ENCODE measurements around the gene SRPK3. TPM values are rescaled to one million over a fixed set of nuclear protein-coding genes. Genes with fewer than 3 reads are reported as not detected.
"Not testable (repeated sequence)": the region's sequence is repeated elsewhere in the genome, so short reads cannot be mapped to it uniquely, and the experiment has no call there.

Gene SRPK3
- total RNA-seq, 2 experiments from 2014 or later = not detected

GRCh38 chrX:153744210-153745066 lies 36.4 kb upstream of the SRPK3 start:
- H3K4me1 Mint-ChIP-seq (ENCODE audit: low read depth) = peaks cover 14% of the 10 kb centered on the region
- Histone ChIP-seq H3K4me3 (ENCODE audit: low read length) (no peak overlapping the region), H3K27me3 (ENCODE audit: control insufficient read depth in 1 of 2, insufficient read depth in 2 of 2, low read length in 2 of 2) (no peaks in the 10 kb centered on the region), H3K4me1 (ENCODE audit: insufficient read depth, low read length) (peaks cover 22% of the 10 kb centered on the region), H3K36me3 (ENCODE audit: insufficient read depth, low read length) (no peaks in the 10 kb centered on the region), H3K27ac (ENCODE audit: low read depth in 1 of 2, low read length in 2 of 2) (no peak overlapping the region), H3K9me3 (ENCODE audit: control insufficient read depth in 1 of 2, insufficient read depth in 1 of 2, low read length in 2 of 2) (no peaks in the 10 kb centered on the region)
- no peak for TF ChIP-seq CTCF (IDR thresholded peaks at IDR 0.05)
- no peak overlapping the region for H3K27ac Mint-ChIP-seq
- ChIA-PET POLR2A (no interaction called here), CTCF (no interaction called here)
- no peak for ATAC-seq (ENCODE audit: poor library complexity)
- H3K27me3 Mint-ChIP-seq = no peaks in the 10 kb centered on the region
- H3K4me3 Mint-ChIP-seq = no peak overlapping the region
- intact Hi-C loops (cut with DNase I, micrococcal nuclease) = no loop called here
- no peaks in the 10 kb centered on the region for H3K36me3 Mint-ChIP-seq (ENCODE audit: low read depth)
- H3K9me3 Mint-ChIP-seq = no peaks in the 10 kb centered on the region
- DNase-seq = peak in 3 of 14 experiments; percentile 24 to 40 (median 37)

GRCh38 chrX:153745067-153745433 lies 35.8 kb upstream of the SRPK3 start:
- H3K27me3 ChIP-seq (ENCODE audit: control insufficient read depth in 1 of 2, insufficient read depth in 2 of 2, low read length in 2 of 2); H3K27ac ChIP-seq (ENCODE audit: low read depth in 1 of 2, low read length in 2 of 2); H3K4me3 ChIP-seq (ENCODE audit: low read length); POLR2A ChIA-PET; H3K36me3 Mint-ChIP-seq (ENCODE audit: low read depth); H3K9me3 Mint-ChIP-seq; H3K36me3 ChIP-seq (ENCODE audit: insufficient read depth, low read length); ATAC-seq (ENCODE audit: poor library complexity); intact Hi-C loops (cut with DNase I, micrococcal nuclease); CTCF ChIA-PET; H3K27ac Mint-ChIP-seq; H3K4me3 Mint-ChIP-seq; DNase-seq; H3K27me3 Mint-ChIP-seq; H3K9me3 ChIP-seq (ENCODE audit: control insufficient read depth in 1 of 2, insufficient read depth in 1 of 2, low read length in 2 of 2): not testable (repeated sequence)
- H3K4me1 ChIP-seq (ENCODE audit: insufficient read depth, low read length) = peaks cover 16% of the 10 kb centered on the region
- H3K4me1 Mint-ChIP-seq (ENCODE audit: low read depth) = peaks cover 10% of the 10 kb centered on the region

GRCh38 chrX:153746359-153746758 lies 34.5 kb upstream of the SRPK3 start:
- ATAC-seq (ENCODE audit: poor library complexity) (no peak), DNase-seq (no peak)
- Histone ChIP-seq H3K4me3 (ENCODE audit: low read length) (no peak overlapping the region), H3K27ac (ENCODE audit: low read depth in 1 of 2, low read length in 2 of 2) (no peak overlapping the region), H3K36me3 (ENCODE audit: insufficient read depth, low read length) (no peaks in the 10 kb centered on the region), H3K4me1 (ENCODE audit: insufficient read depth, low read length) (peaks cover 3% of the 10 kb centered on the region), H3K27me3 (ENCODE audit: control insufficient read depth in 1 of 2, insufficient read depth in 2 of 2, low read length in 2 of 2) (no peaks in the 10 kb centered on the region), H3K9me3 (ENCODE audit: control insufficient read depth in 1 of 2, insufficient read depth in 1 of 2, low read length in 2 of 2) (no peaks in the 10 kb centered on the region)
- no peak overlapping the region for H3K4me3 Mint-ChIP-seq
- POLR2A ChIA-PET = no interaction called here
- H3K27me3 Mint-ChIP-seq = no peaks in the 10 kb centered on the region
- H3K36me3 Mint-ChIP-seq (ENCODE audit: low read depth) = no peaks in the 10 kb centered on the region
- CTCF ChIA-PET = no interaction called here
- intact Hi-C loops (cut with DNase I, micrococcal nuclease) = no loop called here
- peaks cover under 1% of the 10 kb centered on the region for H3K4me1 Mint-ChIP-seq (ENCODE audit: low read depth)
- no peak for TF ChIP-seq CTCF (IDR thresholded peaks at IDR 0.05)
- H3K27ac Mint-ChIP-seq = no peak overlapping the region
- H3K9me3 Mint-ChIP-seq = no peaks in the 10 kb centered on the region

- H3K4me3 Mint-ChIP-seq; H3K9me3 ChIP-seq (ENCODE audit: control insufficient read depth in 1 of 2, insufficient read depth in 1 of 2, low read length in 2 of 2); H3K27me3 ChIP-seq (ENCODE audit: control insufficient read depth in 1 of 2, insufficient read depth in 2 of 2, low read length in 2 of 2); DNase-seq; H3K4me1 ChIP-seq (ENCODE audit: insufficient read depth, low read length); intact Hi-C loops (cut with DNase I, micrococcal nuclease); POLR2A ChIA-PET; H3K36me3 Mint-ChIP-seq (ENCODE audit: low read depth); H3K4me3 ChIP-seq (ENCODE audit: low read length); CTCF ChIA-PET; H3K27me3 Mint-ChIP-seq; ATAC-seq (ENCODE audit: poor library complexity); H3K4me1 Mint-ChIP-seq (ENCODE audit: low read depth); H3K27ac Mint-ChIP-seq; H3K36me3 ChIP-seq (ENCODE audit: insufficient read depth, low read length); H3K27ac ChIP-seq (ENCODE audit: low read depth in 1 of 2, low read length in 2 of 2); H3K9me3 Mint-ChIP-seq: not testable (repeated sequence)
Measured at GRCh38 chrX:153746991-153747390, 33.9 kb upstream of the SRPK3 start.

- H3K36me3 ChIP-seq (ENCODE audit: insufficient read depth, low read length); H3K4me3 Mint-ChIP-seq; H3K4me1 Mint-ChIP-seq (ENCODE audit: low read depth); H3K9me3 ChIP-seq (ENCODE audit: control insufficient read depth in 1 of 2, insufficient read depth in 1 of 2, low read length in 2 of 2); H3K9me3 Mint-ChIP-seq; DNase-seq; H3K27me3 Mint-ChIP-seq; H3K4me3 ChIP-seq (ENCODE audit: low read length); ATAC-seq (ENCODE audit: poor library complexity); H3K27ac Mint-ChIP-seq; intact Hi-C loops (cut with DNase I, micrococcal nuclease); CTCF ChIA-PET; H3K36me3 Mint-ChIP-seq (ENCODE audit: low read depth); H3K4me1 ChIP-seq (ENCODE audit: insufficient read depth, low read length); H3K27me3 ChIP-seq (ENCODE audit: control insufficient read depth in 1 of 2, insufficient read depth in 2 of 2, low read length in 2 of 2); H3K27ac ChIP-seq (ENCODE audit: low read depth in 1 of 2, low read length in 2 of 2): not testable (repeated sequence)
- POLR2A ChIA-PET = interaction anchor here (0.9 kb wide), 1 partner anchor 25 kb away, joined by 3 read pairs; no protein-coding TSS in a partner anchor
Measured at GRCh38 chrX:153749017-153749416, 31.8 kb upstream of the SRPK3 start.

Data from CD4-positive, alpha-beta T cell (primary cell).